HG03064 (cell line): ENCODE results near the gene PLAAT4.
"Not testable (repeated sequence)": the region's sequence is repeated elsewhere in the genome, so short reads cannot be mapped to it uniquely, and the experiment has no call there.

Experiments used
- ATAC-seq: cut with Tn5 transposase; IDR thresholded peaks from one replicate; pipeline ENCODE4 v1.9.1; 2021; ENCODE audit warnings: low read depth; ENCODE audit not compliant: unreplicated experiment

PLAAT4 gene

DNA sequence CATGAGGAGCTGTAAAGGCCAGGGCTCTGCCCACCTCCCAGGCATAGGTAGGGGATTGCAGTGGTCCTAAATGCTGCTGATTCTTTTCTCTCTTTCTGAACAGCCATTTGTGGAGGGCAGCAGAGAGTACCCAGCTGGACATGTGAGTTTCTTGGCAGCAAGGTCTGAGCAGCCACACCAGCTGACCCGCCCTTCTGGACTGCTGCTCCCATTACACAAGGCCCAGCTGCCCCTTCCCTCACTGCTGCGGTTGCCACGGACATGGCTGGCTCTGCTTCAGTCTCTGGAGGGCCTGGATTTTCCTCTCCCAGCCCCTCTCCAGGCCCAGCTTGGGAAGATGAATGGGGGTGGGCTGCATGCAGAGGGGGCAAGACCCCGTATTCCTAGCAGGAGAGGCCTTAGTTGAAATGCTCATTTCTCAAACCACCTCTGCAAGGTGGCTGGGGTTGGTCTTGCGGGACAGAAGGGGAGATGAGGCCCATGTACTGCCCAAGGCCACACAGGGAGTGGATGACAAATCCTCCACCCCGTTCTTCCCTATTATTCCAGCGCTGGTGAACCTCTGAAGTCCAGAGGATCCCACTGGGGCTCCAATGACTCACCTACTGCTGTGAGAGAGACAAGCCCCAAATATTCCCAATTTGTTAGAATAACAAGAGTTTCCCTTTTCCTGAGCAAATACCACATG lies 26.1 kb upstream of the PLAAT4 start:
- no peak for ATAC-seq

DNA sequence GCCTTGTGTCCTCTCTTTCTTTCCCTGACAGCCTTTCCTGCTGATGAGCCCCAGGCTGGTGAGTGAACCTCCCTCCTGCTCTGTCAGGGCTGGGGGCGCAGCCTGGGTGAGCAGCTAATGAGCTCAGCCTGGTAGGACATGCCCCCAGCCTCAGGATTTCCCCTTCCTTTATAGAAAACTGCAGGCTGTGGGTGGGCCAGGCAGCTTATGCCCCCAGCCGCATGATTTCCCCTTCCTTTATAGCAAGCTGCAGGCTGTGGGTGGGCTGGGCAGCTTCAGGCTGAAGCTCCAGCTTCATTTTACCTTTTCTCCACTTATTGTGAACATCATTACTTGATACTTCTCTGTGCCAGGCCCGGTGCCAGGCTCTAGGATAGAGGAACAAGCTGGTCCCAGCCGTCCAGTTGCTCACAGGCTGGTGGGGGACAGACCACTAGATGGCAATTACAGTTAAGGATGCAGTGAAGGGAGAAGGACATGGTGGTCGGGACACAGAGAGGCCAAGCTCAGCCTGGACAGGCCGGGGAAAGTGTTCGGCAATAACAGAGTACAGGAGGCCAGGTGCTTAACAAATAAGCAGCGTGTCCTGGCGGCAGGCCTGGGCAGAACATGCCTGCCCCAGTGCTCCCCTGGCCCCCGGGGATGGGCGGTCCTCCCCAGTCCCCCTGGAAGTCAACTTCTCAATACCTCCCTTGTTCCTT lies 25.4 kb upstream of the PLAAT4 start:
- ATAC-seq = no peak

DNA sequence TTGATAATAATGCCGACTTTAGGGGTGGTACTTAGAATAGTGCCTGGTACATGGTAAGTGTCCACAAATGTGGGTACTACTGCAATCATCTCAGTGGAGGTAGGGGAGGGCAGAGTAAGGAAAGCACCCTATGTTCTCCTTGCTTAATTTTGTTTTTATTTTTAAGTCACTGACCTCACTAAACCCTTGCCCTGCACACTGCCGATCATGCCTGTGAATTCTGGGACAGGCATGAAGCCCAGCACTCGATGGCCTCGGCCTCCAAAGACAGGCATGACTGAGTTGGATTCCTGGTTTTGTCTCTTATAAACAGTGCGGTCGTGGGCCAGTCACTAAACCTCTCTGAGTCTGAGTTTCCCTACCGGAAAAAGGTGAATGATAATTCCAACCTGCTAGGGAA lies 23.8 kb upstream of the PLAAT4 start:
- ATAC-seq = no peak

DNA sequence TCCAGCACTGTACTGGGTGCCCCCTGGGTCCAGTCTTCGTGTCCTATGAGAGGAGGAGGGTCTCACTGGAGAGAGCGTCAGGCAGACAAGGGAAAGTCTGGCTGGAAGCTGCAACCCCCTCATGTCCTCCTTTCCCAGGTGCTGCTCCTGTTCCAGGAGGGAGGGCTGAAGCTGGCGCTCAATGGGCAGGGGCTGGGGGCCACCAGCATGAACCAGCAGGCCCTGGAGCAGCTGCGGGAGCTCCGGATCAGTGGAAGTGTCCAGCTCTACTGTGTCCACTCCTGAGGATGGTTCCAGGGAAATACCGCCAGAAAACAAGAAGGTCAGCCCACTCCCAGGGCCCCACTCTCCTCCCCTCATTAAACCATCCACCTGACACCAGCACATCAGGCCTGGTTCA lies 20.5 kb upstream of the PLAAT4 start:
- no peak for ATAC-seq

DNA sequence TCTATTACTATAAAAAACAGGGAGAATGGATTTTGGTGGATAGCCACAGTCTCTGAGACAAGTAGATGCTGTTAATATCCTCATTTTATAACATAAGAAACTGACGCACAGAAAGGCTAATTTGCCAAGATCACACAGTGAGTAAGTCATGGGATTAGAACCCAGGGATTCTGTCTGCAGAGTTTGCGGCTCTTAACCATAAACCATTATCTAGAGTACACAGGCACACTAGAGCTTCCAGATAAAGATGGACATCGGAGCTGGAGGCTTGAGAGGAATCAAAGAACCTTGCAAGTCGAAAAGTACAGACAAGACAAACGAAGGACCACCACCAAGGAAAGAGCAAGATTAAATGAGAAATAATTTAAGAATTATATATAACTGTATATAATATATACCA lies 19.5 kb upstream of the PLAAT4 start:
- no peak for ATAC-seq

DNA sequence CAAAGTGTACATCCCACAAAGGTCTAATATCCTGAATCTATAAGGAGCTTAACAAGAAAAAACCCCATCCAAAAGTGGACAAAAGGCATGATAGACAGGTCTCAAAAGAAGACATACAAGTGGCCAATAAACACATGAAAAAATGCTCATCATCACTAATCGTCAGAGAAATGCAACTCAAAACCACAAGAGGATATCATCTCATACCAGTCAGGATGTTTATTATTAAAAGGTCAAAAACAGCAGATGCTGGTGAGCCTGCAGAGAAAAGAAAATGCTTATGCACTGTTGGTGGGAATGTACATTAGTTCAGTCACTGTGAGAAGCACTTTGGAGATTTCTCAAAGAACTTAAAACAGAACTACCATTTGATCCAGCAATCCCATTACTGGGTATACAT lies 18.1 kb upstream of the PLAAT4 start:
- no peak for ATAC-seq

DNA sequence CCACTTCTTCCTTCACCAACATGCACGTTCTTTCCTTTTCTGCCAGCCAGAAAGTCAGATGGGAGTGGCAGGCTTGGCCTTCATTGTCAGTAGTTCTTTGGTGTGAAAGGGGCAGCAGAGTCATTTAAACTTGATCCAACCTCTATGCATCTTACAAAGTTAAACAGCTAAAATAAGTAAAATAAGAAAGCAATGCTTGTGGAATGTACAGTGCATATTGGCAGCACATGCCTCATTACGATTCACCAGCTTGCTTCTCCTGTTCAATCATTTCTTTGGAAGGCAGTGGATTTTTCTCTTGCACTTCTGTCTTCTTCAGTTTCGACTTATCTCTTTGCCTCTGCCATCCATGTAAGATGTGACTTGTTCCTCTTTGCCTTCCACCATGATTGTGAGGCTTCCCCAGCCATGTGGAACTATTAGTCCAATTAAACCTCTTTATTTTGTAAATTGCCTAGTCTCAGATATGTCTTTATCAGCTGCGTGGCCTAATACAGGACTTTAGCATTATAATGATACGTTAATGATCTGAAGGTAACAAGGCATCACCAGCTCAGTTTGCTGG lies 15.9 kb upstream of the PLAAT4 start:
- ATAC-seq = no peak

DNA sequence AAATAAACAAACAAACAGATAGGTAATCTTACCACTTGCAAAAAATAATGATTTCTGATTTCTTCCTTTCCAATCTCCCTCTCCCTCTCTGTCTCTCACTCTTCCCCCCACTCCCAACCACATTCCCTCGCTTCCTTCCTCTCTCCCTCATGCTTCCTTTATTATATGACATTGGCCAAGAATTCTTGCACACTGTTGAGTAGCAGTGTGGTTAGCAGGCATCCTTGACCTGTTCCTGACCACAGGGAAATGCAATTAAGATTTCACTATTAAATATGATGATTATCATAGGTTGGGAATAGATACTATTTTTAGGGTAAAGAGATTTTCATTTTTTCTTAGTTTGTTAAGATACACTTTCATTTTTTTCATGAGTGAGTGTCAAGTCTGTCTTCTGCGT lies 14.7 kb upstream of the PLAAT4 start:
- ATAC-seq = no peak

DNA sequence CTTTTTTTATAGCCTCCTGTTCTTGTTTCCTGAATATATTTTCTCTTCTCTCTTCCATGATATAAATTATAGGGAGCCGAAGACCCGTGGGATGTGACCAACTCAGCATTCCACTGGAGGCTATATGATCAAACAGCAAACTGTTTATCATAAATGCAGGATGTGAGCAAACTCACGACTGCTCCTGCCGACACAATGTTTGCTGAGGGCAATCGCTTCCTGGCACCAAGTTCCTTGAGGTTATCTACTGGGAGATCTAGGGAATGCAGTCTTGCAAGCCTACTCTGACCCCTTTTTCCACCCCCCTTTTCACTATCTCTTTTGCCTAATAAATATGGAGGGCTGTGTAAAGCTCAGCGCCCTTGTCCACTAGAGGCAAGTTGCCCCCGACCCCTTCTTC lies 13.5 kb upstream of the PLAAT4 start:
- no peak for ATAC-seq

DNA sequence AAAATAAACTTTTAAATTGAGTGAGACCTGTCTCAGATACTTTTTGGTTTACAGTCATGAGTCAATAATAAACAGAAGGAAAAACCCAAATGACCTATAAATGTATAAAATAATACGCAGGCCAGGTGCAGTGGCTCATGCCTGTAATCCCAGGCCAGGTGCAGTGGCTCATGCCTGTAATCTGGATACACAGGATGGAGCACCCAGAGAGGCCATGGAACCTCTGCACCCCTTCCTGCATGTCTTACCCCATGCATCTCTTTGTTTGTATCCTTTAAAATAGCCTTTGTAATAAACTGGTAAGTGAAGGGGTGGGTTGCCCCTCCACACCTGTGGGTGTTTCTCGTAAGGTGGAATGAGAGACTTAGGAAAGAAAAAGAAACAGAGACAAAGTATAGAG lies 8.9 kb upstream of the PLAAT4 start:
- no peak for ATAC-seq

DNA sequence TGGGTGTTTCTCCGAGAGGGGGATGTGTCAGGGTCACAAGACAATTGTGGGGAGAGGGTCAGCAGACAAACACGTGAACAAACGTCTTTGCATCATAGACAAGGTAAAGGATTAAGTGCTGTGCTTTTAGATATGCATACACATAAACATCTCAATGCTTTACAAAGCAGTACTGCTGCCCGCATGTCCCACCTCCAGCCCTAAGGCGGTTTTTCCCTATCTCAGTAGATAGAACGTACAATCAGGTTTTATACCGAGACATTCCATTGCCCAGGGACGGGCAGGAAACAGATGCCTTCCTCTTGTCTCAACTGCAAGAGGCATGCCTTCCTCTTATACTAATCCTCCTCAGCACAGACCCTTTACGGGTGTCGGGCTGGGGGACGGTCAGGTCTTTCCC lies 8.5 kb upstream of the PLAAT4 start:
- ATAC-seq = not testable (repeated sequence)

DNA sequence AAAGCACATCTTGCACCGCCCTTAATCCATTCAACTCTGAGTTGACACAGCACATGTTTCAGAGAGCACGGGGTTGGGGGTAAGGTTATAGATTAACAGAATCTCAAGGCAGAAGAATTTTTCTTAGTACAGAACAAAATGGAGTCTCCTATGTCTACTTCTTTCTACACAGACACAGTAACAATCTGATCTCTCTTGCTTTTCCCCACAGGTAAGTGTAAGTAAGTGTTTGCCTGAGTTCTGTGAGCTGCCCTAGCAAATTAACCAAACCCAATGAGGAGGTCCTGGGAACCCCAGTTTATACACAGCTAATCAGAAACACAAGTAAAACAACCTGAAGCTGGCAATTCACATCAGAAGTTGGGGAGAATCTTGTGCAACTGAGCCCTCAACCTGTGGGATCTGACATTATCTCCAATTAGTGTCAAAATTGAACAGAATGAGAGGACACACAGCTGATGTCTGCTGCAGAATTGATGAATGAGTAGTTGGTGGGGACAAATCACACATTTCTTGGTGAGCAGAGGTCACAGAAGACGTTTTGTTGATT lies 7.8 kb upstream of the PLAAT4 start:
- ATAC-seq = not testable (repeated sequence)

DNA sequence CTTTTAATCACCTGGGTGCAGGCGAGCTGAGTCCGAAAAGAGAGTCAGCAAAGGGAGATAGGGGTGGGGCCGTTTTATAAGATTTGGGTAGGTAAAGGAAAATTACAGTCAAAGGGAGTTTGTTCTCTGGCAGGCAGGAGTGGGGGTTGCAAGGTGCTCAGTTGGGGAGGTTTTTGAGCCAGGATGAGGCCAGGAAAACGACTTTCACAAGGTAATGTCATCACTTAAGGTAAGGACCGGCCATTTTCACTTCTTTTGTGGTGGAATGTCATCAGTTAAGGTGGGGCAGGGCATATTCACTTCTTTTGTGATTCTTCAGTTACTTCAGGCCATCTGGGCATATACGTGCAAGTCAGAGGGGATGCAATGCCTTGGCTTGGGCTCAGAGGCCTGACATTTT lies 7.2 kb upstream of the PLAAT4 start:
- ATAC-seq = not testable (repeated sequence)

DNA sequence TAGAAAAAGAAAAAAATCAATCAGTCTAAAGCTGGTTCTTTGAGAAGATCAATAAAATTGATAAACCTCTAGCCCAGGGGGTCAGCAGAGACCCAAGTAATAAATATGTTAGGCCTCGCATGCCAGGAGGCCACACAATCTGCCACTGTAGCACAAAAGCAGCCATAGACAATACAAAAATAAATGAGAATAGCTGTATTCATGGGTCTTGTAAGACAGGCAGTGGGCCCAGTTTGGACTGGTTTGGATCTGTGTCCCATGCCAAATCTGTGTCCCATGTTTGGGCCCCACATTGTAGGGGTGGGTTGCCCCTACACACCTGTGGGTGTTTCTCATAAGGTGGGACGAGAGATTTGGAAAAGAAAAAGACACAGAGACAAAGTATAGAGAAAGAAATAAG lies 6.6 kb upstream of the PLAAT4 start:
- ATAC-seq = no peak

DNA sequence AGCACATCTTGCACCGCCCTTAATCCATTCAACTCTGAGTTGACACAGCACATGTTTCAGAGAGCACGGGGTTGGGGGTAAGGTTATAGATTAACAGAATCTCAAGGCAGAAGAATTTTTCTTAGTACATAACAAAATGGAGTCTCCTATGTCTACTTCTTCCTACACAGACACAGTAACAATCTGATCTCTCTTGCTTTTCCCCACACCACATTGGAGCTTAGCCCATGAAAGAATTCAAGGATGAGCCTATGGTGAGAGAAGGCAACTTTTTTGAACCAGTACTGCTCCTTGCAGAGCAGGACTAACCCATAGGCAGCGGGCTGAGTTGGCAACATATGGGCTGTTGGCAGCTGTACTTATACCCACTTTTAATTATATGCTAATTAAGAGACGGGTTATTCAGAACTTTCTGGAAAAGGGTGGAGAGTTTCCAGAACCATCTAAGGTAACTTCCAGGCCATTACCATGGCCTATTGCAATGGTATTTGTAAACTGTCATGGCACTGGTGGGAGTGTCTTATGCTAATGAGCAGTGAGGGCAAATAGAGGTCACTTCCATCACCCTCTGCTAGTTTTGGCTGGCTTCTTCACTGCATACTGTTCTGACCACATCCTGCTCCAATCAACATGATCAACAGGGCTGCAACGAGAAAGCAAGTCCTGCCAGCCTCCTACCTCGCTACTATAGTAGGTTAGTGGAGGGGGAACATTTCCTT lies 5.4 kb upstream of the PLAAT4 start:
- not testable (repeated sequence) for ATAC-seq

DNA sequence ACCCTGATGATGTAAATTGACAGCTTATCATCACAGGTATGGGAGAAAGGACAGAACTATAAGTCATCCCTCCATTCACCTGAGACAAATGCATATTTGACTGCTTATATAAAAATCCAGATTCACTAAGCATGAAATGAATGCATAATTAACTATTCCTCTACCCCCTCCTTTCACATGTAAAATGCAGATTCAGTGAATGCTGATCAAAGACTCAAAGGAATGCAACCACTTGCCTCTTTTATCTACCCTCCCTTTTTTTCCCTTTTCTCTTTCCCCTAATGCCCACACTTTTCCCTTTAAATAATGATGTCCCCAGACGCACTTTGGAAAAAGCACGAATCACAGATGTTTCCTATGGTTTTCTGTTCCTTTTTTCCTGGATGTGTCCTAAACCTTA lies 4.5 kb upstream of the PLAAT4 start:
- ATAC-seq = no peak

DNA sequence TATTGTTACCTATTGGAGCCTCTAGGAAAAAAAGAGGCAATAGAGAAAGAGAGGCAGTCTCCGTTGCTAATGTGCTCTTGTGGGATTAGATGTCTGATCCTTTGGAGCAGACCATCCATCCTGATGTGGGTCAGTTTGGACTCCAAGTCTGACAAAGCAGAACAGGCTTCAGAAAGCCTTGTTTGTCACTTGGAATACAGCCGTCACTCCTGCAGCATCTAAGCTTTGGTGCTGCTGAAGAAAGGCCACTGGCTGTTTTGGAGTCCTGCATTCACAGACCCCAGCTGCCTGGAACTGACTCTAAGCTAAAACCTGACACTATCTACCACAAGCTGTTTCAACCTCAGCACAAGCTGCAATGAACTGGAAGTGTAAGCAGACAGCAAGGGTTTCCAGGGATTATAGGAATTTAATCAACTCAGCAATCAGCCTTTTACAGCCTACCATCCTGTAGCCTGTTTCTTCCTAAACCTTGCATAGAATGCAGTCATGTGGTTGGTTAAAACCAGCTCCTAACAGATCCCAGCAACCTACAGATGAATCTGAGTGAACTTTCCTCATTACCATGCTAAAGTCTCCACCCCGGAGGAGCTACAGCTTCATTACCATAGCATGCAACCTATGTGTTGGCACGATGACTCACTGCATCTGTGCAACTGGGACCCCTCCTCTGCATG lies 3.7 kb upstream of the PLAAT4 start:
- ATAC-seq = no peak

DNA sequence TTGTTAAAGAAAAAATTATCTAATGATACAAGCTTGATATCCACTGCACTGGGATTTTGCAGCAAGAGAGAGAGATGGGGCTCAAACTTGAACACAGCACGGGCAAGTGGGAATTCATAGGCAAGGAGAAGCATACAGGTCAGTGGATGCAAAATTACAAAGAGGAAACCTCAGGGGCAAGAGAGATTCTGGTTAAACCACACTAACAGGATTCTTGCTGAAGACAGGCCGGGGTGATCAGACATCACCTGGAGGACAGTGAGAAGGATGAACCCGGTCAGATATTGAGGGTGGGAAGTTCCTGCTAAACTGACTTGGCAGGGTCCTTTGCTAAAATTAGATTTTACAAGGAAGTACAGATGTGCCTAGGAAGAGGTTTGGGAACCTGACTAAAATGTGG lies 2.5 kb upstream of the PLAAT4 start:
- ATAC-seq = no peak

DNA sequence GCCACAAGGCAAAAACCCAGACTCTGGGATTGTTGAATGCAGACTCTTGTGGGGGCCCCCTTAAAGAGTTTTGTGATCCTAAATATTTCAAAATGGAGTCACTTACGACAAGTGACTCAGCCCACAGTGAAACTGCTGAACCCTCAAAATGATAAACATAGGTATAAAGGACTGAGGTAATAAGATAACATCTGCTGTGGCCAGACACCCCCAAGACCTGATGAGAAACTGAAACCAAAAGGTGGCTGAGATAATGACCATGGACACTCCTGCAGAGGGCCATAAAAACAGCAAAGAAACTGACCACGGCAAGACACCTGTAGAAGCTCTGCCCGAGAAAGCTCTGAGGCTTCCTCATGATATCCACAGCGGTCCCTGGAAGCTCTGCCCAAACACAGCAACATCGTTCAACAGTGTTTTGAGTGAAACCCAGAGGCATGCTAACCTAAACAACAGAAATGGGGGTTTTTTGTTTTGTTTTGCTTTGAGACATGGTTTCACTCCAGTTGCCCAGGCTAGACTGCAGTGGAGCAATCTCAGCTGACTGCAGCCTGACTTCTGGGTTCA lies 1.6 kb upstream of the PLAAT4 start:
- ATAC-seq = no peak

DNA sequence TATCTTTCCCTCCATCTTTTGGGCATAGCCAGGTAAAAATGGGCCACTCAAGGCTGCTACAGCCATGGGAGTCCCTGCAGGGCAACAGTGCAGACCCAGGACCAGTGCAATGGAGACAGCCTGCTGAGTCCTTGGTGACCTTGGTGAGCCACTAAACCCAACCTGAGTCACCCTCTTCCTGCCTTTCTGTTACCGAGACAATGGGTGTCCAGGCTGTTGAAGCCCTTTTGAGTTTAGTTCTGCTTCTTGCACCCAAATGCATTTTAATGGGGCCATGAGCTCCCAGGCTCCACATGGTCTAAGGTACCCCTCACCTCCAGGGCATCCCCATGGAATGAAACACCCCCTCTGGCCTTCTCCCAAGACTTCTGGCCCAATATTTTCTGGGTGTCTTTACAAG lies 874 bp upstream of the PLAAT4 start:
- no peak for ATAC-seq
